GM08714 (cell line): ENCODE results near the gene CAPZA1.

Experiments
- H3K4me3 ChIP-seq: fragments of 200-500 bp; sonication (Bioruptor generic); 2 replicates; pipeline ENCODE4 v1.5.1; 2014; ENCODE audit warnings: mild to moderate bottlenecking, low read length, inconsistent platforms
- ZNF274 ChIP-seq: IDR thresholded peaks from 2 replicates; pipeline ENCODE4 v1.6.1; 2012; ENCODE audit warnings: mild to moderate bottlenecking, low read depth, low read length

The CAPZA1 gene

GRCh38 chr1:112677501-112677900 lies 57.9 kb downstream of the CAPZA1 start:
- TF ChIP-seq ZNF274 = no peak

GRCh38 chr1:112678605-112679004 lies 59.0 kb downstream of the CAPZA1 start:
- H3K4me3 ChIP-seq = no peak overlapping the region
- no peak for TF ChIP-seq ZNF274

More at GRCh38 chr1:112677501-112677900, 57.9 kb downstream of the CAPZA1 start:
- H3K4me3 ChIP-seq = no peak overlapping the region

GRCh38 chr1:112685913-112686312 lies 66.3 kb downstream of the CAPZA1 start:
- TF ChIP-seq ZNF274 = no peak
- H3K4me3 ChIP-seq = no peak overlapping the region

- no peak overlapping the region for H3K4me3 ChIP-seq
- no peak for TF ChIP-seq ZNF274
Observed at GRCh38 chr1:112686417-112686816, 66.8 kb downstream of the CAPZA1 start.

- H3K4me3 ChIP-seq = no peak overlapping the region
- no peak for TF ChIP-seq ZNF274
Observed at GRCh38 chr1:112686835-112687234, 67.2 kb downstream of the CAPZA1 start.

- H3K4me3 ChIP-seq = no peak overlapping the region
- TF ChIP-seq ZNF274 = no peak
Observed at GRCh38 chr1:112687361-112687760, 67.7 kb downstream of the CAPZA1 start.

GRCh38 chr1:112687785-112688496 lies 68.3 kb downstream of the CAPZA1 start:
- no peak overlapping the region for H3K4me3 ChIP-seq
- TF ChIP-seq ZNF274 = no peak

GRCh38 chr1:112688781-112689193 lies 69.2 kb downstream of the CAPZA1 start:
- H3K4me3 ChIP-seq = no peak overlapping the region
- no peak for TF ChIP-seq ZNF274

GRCh38 chr1:112689196-112689841 lies 69.7 kb downstream of the CAPZA1 start:
- no peak for TF ChIP-seq ZNF274

GRCh38 chr1:112689842-112690237 lies 70.2 kb downstream of the CAPZA1 start:
- H3K4me3 ChIP-seq = no peak overlapping the region
- no peak for TF ChIP-seq ZNF274

More at GRCh38 chr1:112689196-112689841, 69.7 kb downstream of the CAPZA1 start:
- no peak overlapping the region for H3K4me3 ChIP-seq

- TF ChIP-seq ZNF274 = no peak
- H3K4me3 ChIP-seq = no peak overlapping the region
Observed at GRCh38 chr1:112692681-112693080, 73.0 kb downstream of the CAPZA1 start.

- no peak for TF ChIP-seq ZNF274
- no peak overlapping the region for H3K4me3 ChIP-seq
Observed at GRCh38 chr1:112693821-112694220, 74.2 kb downstream of the CAPZA1 start.

GRCh38 chr1:112694363-112694929 lies 74.8 kb downstream of the CAPZA1 start:
- H3K4me3 ChIP-seq = no peak overlapping the region
- no peak for TF ChIP-seq ZNF274

- H3K4me3 ChIP-seq = no peak overlapping the region
- TF ChIP-seq ZNF274 = no peak
Observed at GRCh38 chr1:112695276-112695675, 75.6 kb downstream of the CAPZA1 start.
